Lower lobe of right lung (tissue), 2 donors: ENCODE results near the gene TMEM81. TPM values are rescaled to one million over a fixed set of nuclear protein-coding genes. Genes with fewer than 3 reads are reported as not detected.

Source experiments
- ATAC-seq, 2 donors: fragments of 200-7000 bp; cut with Tn5 transposase; one replicate each; pipeline ENCODE4 v1.9.1; 2020 to 2022; ENCODE audit warnings: mild to moderate bottlenecking in 2 of 2, moderate library complexity in 2 of 2
- DNase-seq: peaks from one replicate; pipeline ENCODE4 v3.0.0-alpha.2; 2020
- H3K27ac ChIP-seq: fragments of 200-600 bp; one replicate; pipeline ENCODE4 v1.8.0; 2022
- H3K27me3 ChIP-seq: fragments of 200-600 bp; one replicate; pipeline ENCODE4 v1.8.0; 2022; ENCODE audit warnings: low read depth
- H3K36me3 ChIP-seq: fragments of 200-600 bp; one replicate; pipeline ENCODE4 v1.8.0; 2022; ENCODE audit warnings: mild to moderate bottlenecking
- H3K4me1 ChIP-seq: fragments of 200-600 bp; one replicate; pipeline ENCODE4 v1.8.0; 2022
- H3K4me3 ChIP-seq: fragments of 200-600 bp; one replicate; pipeline ENCODE4 v1.8.0; 2022; ENCODE audit warnings: mild to moderate bottlenecking
- H3K9me3 ChIP-seq: fragments of 200-600 bp; one replicate; pipeline ENCODE4 v1.8.0; 2022
- CTCF ChIP-seq: fragments of 200-600 bp; IDR thresholded peaks from one replicate; pipeline ENCODE4 v1.8.0; 2022; ENCODE audit warnings: antibody characterized with exemption, mild to moderate bottlenecking
- intact Hi-C: fragments of 100-400 bp; cut with DNase I; formaldehyde crosslinking; loops from one replicate; pipeline ENCODE4 v1.11.0; 2022
- total RNA-seq: library from RNA; stranded (reverse); fragmentation: NEBNext Ultra II Directional; extraction: Animal tissue kit (Norgen Biotek cat#: 25700); gene quantifications from one replicate; pipeline ENCODE4 v1.2.1, GENCODE V29; 2021
- donor health status: DM: no; HTN: yes; CAD: no; lungs with severe emphysema.

Gene TMEM81
- total RNA-seq, 1 donor from 2014 or later, result 4.1 TPM

DNA sequence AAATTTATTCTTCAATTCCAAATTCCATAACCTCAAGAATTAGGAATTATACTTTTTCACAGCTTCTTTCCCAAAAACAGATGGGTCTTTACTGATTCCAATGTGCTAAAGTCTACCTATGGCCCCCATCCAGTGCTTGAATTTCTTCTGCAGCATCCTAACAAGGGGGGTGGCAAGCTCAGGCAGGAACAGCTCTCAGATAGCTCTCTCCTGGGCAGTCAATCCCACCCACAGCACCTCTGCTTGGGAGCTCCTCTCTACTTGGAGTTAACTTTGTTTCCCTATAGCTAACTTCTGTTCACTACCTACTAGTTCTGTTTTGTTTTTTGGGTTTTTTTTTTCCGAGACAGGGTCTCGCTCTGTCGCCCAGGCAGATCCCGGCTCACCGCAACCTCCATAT is 25.5 kb upstream of the TMEM81 start:
- intact Hi-C loops, result no loop called here
- Histone ChIP-seq H3K9me3 (no peaks in the 10 kb centered on the region), H3K36me3 (peaks cover 90% of the 10 kb centered on the region), H3K4me1 (no peaks in the 10 kb centered on the region), H3K4me3 (no peak overlapping the region), H3K27me3 (no peaks in the 10 kb centered on the region), H3K27ac (no peak overlapping the region)
- ATAC-seq (no peak), DNase-seq (no peak)
- TF ChIP-seq CTCF, result no peak

DNA sequence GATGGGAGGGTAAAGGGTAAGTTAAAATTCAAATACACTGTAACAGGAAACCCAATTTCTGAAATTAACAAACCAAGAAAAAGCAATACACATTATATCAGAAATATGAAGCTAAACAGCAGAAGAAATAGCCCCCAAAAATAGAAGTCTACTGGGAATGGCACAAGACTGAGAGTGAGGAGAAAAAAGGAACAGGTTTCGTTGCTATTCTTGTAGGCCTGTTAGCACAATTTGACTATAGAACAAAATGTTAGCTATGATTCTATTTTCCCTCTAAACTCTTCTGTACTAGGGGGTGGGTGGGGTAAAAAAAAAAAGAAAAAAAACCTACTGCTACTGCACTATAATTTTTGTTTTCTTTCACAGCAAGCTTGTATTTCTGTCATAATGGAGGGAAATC is 25.0 kb upstream of the TMEM81 start:
- ATAC-seq, result no peak
- Histone ChIP-seq H3K4me1 (no peaks in the 10 kb centered on the region), H3K4me3 (no peak overlapping the region), H3K9me3 (no peaks in the 10 kb centered on the region), H3K36me3 (peaks cover 90% of the 10 kb centered on the region), H3K27ac (no peak overlapping the region), H3K27me3 (no peaks in the 10 kb centered on the region)
- intact Hi-C loops, result no loop called here
- no peak for TF ChIP-seq CTCF
- DNase-seq, result no peak

- no peaks in the 10 kb centered on the region for H3K4me1 ChIP-seq
- TF ChIP-seq CTCF, result no peak
- intact Hi-C loops, result no loop called here
- H3K4me3 ChIP-seq, result no peak overlapping the region
- H3K9me3 ChIP-seq, result no peaks in the 10 kb centered on the region
- H3K27ac ChIP-seq, result no peak overlapping the region
- H3K27me3 ChIP-seq, result no peaks in the 10 kb centered on the region
- ATAC-seq, result no peak
- DNase-seq, result no peak
- peaks cover 90% of the 10 kb centered on the region for H3K36me3 ChIP-seq
These were observed 24.2 kb upstream of the TMEM81 start for GRCh38 chr1:205108464-205108863.

- Histone ChIP-seq H3K27ac (no peak overlapping the region), H3K36me3 (peaks cover 90% of the 10 kb centered on the region), H3K9me3 (no peaks in the 10 kb centered on the region), H3K27me3 (no peaks in the 10 kb centered on the region), H3K4me1 (no peaks in the 10 kb centered on the region), H3K4me3 (no peak overlapping the region)
- no peak for DNase-seq
- no peak for TF ChIP-seq CTCF
- intact Hi-C loops, result no loop called here
- no peak for ATAC-seq
These were observed 23.1 kb upstream of the TMEM81 start for GRCh38 chr1:205107327-205107726.

DNA sequence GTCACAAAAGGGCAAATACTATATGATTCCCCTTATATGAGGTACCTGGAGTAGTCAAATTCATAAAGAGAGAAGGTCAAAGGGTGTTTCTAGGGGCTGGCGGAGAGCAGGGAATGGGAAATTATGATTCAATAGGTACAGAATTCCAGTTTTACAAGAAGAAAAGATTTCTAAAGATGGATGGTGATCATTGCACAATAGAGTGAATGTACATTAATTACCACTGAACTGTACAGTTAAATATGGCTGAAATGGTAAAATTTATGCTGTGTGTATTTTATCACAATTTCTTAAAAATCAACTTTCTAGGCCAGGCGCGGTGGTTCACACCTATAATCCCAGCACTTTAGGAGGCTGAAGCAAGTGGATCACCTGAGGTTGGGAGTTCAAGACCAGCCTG is 18.1 kb upstream of the TMEM81 start:
- no peak overlapping the region for H3K27ac ChIP-seq
- H3K36me3 ChIP-seq, result peaks cover 94% of the 10 kb centered on the region
- intact Hi-C loops, result no loop called here
- H3K4me3 ChIP-seq, result no peak overlapping the region
- no peak for TF ChIP-seq CTCF
- H3K4me1 ChIP-seq, result no peaks in the 10 kb centered on the region
- DNase-seq, result no peak
- H3K27me3 ChIP-seq, result no peaks in the 10 kb centered on the region
- no peak for ATAC-seq
- no peaks in the 10 kb centered on the region for H3K9me3 ChIP-seq

GRCh38 chr1:205098242-205098641 is 14.0 kb upstream of the TMEM81 start:
- peaks cover 98% of the 10 kb centered on the region for H3K36me3 ChIP-seq
- intact Hi-C loops, result no loop called here
- no peak overlapping the region for H3K4me3 ChIP-seq
- H3K27me3 ChIP-seq, result no peaks in the 10 kb centered on the region
- H3K9me3 ChIP-seq, result no peaks in the 10 kb centered on the region
- no peak overlapping the region for H3K27ac ChIP-seq
- DNase-seq, result no peak
- ATAC-seq, result no peak
- TF ChIP-seq CTCF, result no peak
- H3K4me1 ChIP-seq, result no peaks in the 10 kb centered on the region
